GM04504 (cell line): ENCODE data around the gene UVSSA.
"Not testable (repeated sequence)": the region's sequence is repeated elsewhere in the genome, so short reads cannot be mapped to it uniquely, and the experiment has no call there.

ENCODE experiments used
- DNase-seq: peaks from one replicate; pipeline ENCODE4 v3.0.0-alpha.2; 2012; ENCODE audit warnings: low read depth

UVSSA gene

GRCh38 chr4:1421657-1422056 is 74.6 kb downstream of the UVSSA start:
- no peak for DNase-seq

GRCh38 chr4:1427010-1427409 is 80.0 kb downstream of the UVSSA start:
- no peak for DNase-seq

- DNase-seq = not testable (repeated sequence)
These were observed 96.7 kb downstream of the UVSSA start for GRCh38 chr4:1443688-1444172.
